ENCODE measurements around the gene ALDH5A1. TPM values are rescaled to one million over a fixed set of nuclear protein-coding genes. Genes with fewer than 3 reads are reported as not detected.

Gene ALDH5A1
- total RNA-seq, 4 donors from 2014 or later, result 10.9 to 16.5 (median 14.3) TPM

- DNase-seq (ENCODE audit: low spot score in 2 of 2), result no peak
- TF ChIP-seq POLR2A (IDR thresholded peaks at IDR 0.05) (no peak), CTCF (IDR thresholded peaks at IDR 0.05) (no peak)
- intact Hi-C loops (cut with DNase I; ENCODE audit: low total_unique reads), result no loop called here
- H3K4me3 ChIP-seq (ENCODE audit: low read depth, poor library complexity, severe bottlenecking), result no peak overlapping the region
- WGBS, 2 donors, result 89 to 91% methylated on average over 1 of the region's 1 CpG
Observed at GRCh38 chr6:24554474-24554873, 59.7 kb downstream of the ALDH5A1 start.

GRCh38 chr6:24558516-24558915, 63.7 kb downstream of the ALDH5A1 start:
- intact Hi-C loops (cut with DNase I; ENCODE audit: low total_unique reads), result no loop called here
- TF ChIP-seq CTCF (IDR thresholded peaks at IDR 0.05), result no peak
- TF ChIP-seq POLR2A (IDR thresholded peaks at IDR 0.05), result no peak
- DNase-seq (ENCODE audit: low spot score in 2 of 2), result no peak
- H3K4me3 ChIP-seq (ENCODE audit: low read depth, poor library complexity, severe bottlenecking), result no peak overlapping the region

GRCh38 chr6:24564081-24564480, 69.3 kb downstream of the ALDH5A1 start:
- TF ChIP-seq CTCF (IDR thresholded peaks at IDR 0.05) (no peak), POLR2A (IDR thresholded peaks at IDR 0.05) (no peak)
- 83 to 89% methylated on average over 8 to 10 of the region's 10 CpGs for WGBS, 2 donors
- no peak for DNase-seq (ENCODE audit: low spot score in 2 of 2)
- intact Hi-C loops (cut with DNase I; ENCODE audit: low total_unique reads), result no loop called here
- H3K4me3 ChIP-seq (ENCODE audit: low read depth, poor library complexity, severe bottlenecking), result no peak overlapping the region

GRCh38 chr6:24565196-24565595, 70.4 kb downstream of the ALDH5A1 start:
- H3K4me3 ChIP-seq (ENCODE audit: low read depth, poor library complexity, severe bottlenecking), result no peak overlapping the region
- no peak for DNase-seq (ENCODE audit: low spot score in 2 of 2)
- WGBS, 2 donors, result 95 to 96% methylated on average over 9 of the region's 9 CpGs
- intact Hi-C loops (cut with DNase I; ENCODE audit: low total_unique reads), result no loop called here
- no peak for TF ChIP-seq CTCF (IDR thresholded peaks at IDR 0.05)
- TF ChIP-seq POLR2A (IDR thresholded peaks at IDR 0.05), result no peak

GRCh38 chr6:24566020-24566767, 71.4 kb downstream of the ALDH5A1 start:
- no peak for TF ChIP-seq POLR2A (IDR thresholded peaks at IDR 0.05)
- no peak for TF ChIP-seq CTCF (IDR thresholded peaks at IDR 0.05)
- WGBS, 2 donors, result 83 to 85% methylated on average over 5 of the region's 5 CpGs
- DNase-seq (ENCODE audit: low spot score in 2 of 2), result no peak
- intact Hi-C loops (cut with DNase I; ENCODE audit: low total_unique reads), result no loop called here
- no peak overlapping the region for H3K4me3 ChIP-seq (ENCODE audit: low read depth, poor library complexity, severe bottlenecking)

GRCh38 chr6:24568683-24569082, 73.9 kb downstream of the ALDH5A1 start:
- 69 to 76% methylated on average over 4 of the region's 4 CpGs for WGBS, 2 donors
- intact Hi-C loops (cut with DNase I; ENCODE audit: low total_unique reads), result no loop called here
- H3K4me3 ChIP-seq (ENCODE audit: low read depth, poor library complexity, severe bottlenecking), result no peak overlapping the region
- TF ChIP-seq POLR2A (IDR thresholded peaks at IDR 0.05) (no peak), CTCF (IDR thresholded peaks at IDR 0.05) (no peak)
- no peak for DNase-seq (ENCODE audit: low spot score in 2 of 2)

Data from lower leg skin (tissue), 4 donors.